Smooth muscle cell (in vitro differentiated cells): ENCODE results near the gene ARFGAP1. TPM values are rescaled to one million over a fixed set of nuclear protein-coding genes. Genes with fewer than 3 reads are reported as not detected.

Experiments used
- DNase-seq: peaks from one replicate; lab custom pipeline; 2025; ENCODE audit not compliant: unreplicated experiment; lab: John Stamatoyannopoulos, UW
- H2AFZ ChIP-seq: fragments of 200-600 bp; sonication (generic); 2 replicates; pipeline ENCODE4 v1.6.0; 2016; ENCODE audit warnings: antibody characterized with exemption, low read depth, mild to moderate bottlenecking
- H3F3A ChIP-seq: fragments of 200-600 bp; sonication (generic); 2 replicates; pipeline ENCODE4 v1.6.0; 2017; ENCODE audit warnings: antibody characterized with exemption, low read depth
- H3K27ac ChIP-seq: fragments of 200-600 bp; sonication (generic); 2 replicates; pipeline ENCODE4 v1.5.1; 2016; ENCODE audit warnings: low read depth, mild to moderate bottlenecking
- H3K27me3 ChIP-seq: fragments of 200-600 bp; sonication (generic); 2 replicates; pipeline ENCODE4 v1.6.1; 2016; ENCODE audit warnings: low read depth, mild to moderate bottlenecking
- H3K36me3 ChIP-seq: fragments of 200-600 bp; sonication (generic); 2 replicates; pipeline ENCODE4 v1.5.1; 2016; ENCODE audit warnings: low read depth
- H3K4me1 ChIP-seq: fragments of 200-600 bp; sonication (generic); 2 replicates; pipeline ENCODE4 v1.5.1; 2016; ENCODE audit warnings: low read depth
- H3K4me2 ChIP-seq: fragments of 200-600 bp; sonication (generic); 2 replicates; pipeline ENCODE4 v1.6.0; 2016; ENCODE audit warnings: mild to moderate bottlenecking
- H3K4me3 ChIP-seq: fragments of 200-600 bp; sonication (generic); 2 replicates; pipeline ENCODE4 v1.5.1; 2016; ENCODE audit warnings: mild to moderate bottlenecking
- H3K79me2 ChIP-seq: fragments of 200-600 bp; sonication (generic); 2 replicates; pipeline ENCODE4 v1.6.0; 2016; ENCODE audit warnings: low read depth, mild to moderate bottlenecking
- H3K9ac ChIP-seq: fragments of 200-600 bp; sonication (generic); 2 replicates; pipeline ENCODE4 v1.6.0; 2016; ENCODE audit warnings: low read depth
- H3K9me3 ChIP-seq: fragments of 200-600 bp; sonication (generic); replicated peaks from 2 replicates; pipeline ENCODE4 v1.5.1; 2016; ENCODE audit warnings: low read depth
- H4K20me1 ChIP-seq: fragments of 200-600 bp; sonication (generic); 2 replicates; pipeline ENCODE4 v1.6.0; 2016; ENCODE audit warnings: low read depth
- CTCF ChIP-seq: fragments of 200-600 bp; sonication (generic); IDR thresholded peaks from 2 replicates; pipeline ENCODE4 v1.5.1; 2017; ENCODE audit warnings: borderline replicate concordance, mild to moderate bottlenecking, antibody characterized with exemption; ENCODE audit not compliant: insufficient read depth, poor library complexity, severe bottlenecking
- WGBS: methylation state at CpG from one replicate; pipeline ENCODE4 v1.1.7; 2016; ENCODE audit warnings: low lambda C conversion rate; 5-methylcytosine and 5-hydroxymethylcytosine counted together
- polyA plus RNA-seq: library from polyadenylated mRNA; unstranded; fragments of >200 nt; fragmentation: Nextera tagmentation; extraction: Ambion mirVana; gene quantifications from 2 replicates; pipeline ENCODE4 v1.2.1, GENCODE V29; 2016
- total RNA-seq: library from RNA; depleted of rRNA; stranded (reverse); fragments of >200 nt; gene quantifications from 2 replicates; pipeline ENCODE4 v1.2.3, GENCODE V29; 2014

ARFGAP1 gene
- total and polyA plus RNA-seq, 2 experiments from 2014 or later: 101 to 169 TPM

GRCh38 chr20:63278661-63279060, 6.0 kb downstream of the ARFGAP1 start:
- Histone ChIP-seq H3K9ac (no peak overlapping the region), H3K27me3 (no peaks in the 10 kb centered on the region), H3K27ac (no peak overlapping the region), H2AFZ (no peak overlapping the region), H3K4me2 (no peak overlapping the region), H3K9me3 (no peaks in the 10 kb centered on the region), H4K20me1 (peaks cover 99% of the 10 kb centered on the region), H3K4me1 (peaks cover 8% of the 10 kb centered on the region), H3K36me3 (peaks cover 3% of the 10 kb centered on the region), H3K79me2 (peaks cover 54% of the 10 kb centered on the region), H3K4me3 (no peak overlapping the region), H3F3A (no peaks in the 10 kb centered on the region)
- WGBS: 96% methylated on average over 16 of the region's 17 CpGs
- DNase-seq: no peak
- TF ChIP-seq CTCF: no peak

GRCh38 chr20:63279931-63280330, 7.3 kb downstream of the ARFGAP1 start:
- Histone ChIP-seq H3K4me1 (no peaks in the 10 kb centered on the region), H3K9me3 (no peaks in the 10 kb centered on the region), H3K27me3 (no peaks in the 10 kb centered on the region), H3F3A (no peaks in the 10 kb centered on the region), H3K9ac (no peak overlapping the region), H3K79me2 (peaks cover 41% of the 10 kb centered on the region), H4K20me1 (peaks cover 99% of the 10 kb centered on the region), H3K27ac (no peak overlapping the region), H3K4me3 (no peak overlapping the region), H3K4me2 (no peak overlapping the region), H2AFZ (no peak overlapping the region), H3K36me3 (peaks cover 3% of the 10 kb centered on the region)
- WGBS: 96% methylated on average over 15 of the region's 15 CpGs
- DNase-seq: no peak
- TF ChIP-seq CTCF: no peak

GRCh38 chr20:63280371-63280770, 7.8 kb downstream of the ARFGAP1 start:
- Histone ChIP-seq H3K9me3 (no peaks in the 10 kb centered on the region), H2AFZ (no peak overlapping the region), H3K36me3 (peaks cover 7% of the 10 kb centered on the region), H4K20me1 (peaks cover 99% of the 10 kb centered on the region), H3K4me2 (no peak overlapping the region), H3K27me3 (no peaks in the 10 kb centered on the region), H3K9ac (no peak overlapping the region), H3K4me1 (no peaks in the 10 kb centered on the region), H3F3A (no peaks in the 10 kb centered on the region), H3K4me3 (no peak overlapping the region), H3K27ac (no peak overlapping the region), H3K79me2 (peaks cover 37% of the 10 kb centered on the region)
- DNase-seq: no peak
- no peak for TF ChIP-seq CTCF
- WGBS: 96% methylated on average over 6 of the region's 6 CpGs

- peaks cover 30% of the 10 kb centered on the region for H3K79me2 ChIP-seq
- no peaks in the 10 kb centered on the region for H3K27me3 ChIP-seq
- no peak for DNase-seq
- no peaks in the 10 kb centered on the region for H3F3A ChIP-seq
- WGBS: 87% methylated on average over 16 of the region's 19 CpGs
- H3K4me3 ChIP-seq: no peak overlapping the region
- H4K20me1 ChIP-seq: peaks cover 99% of the 10 kb centered on the region
- H3K9me3 ChIP-seq: no peaks in the 10 kb centered on the region
- H3K36me3 ChIP-seq: peaks cover 9% of the 10 kb centered on the region
- TF ChIP-seq CTCF: peak; percentile 20
- H3K4me1 ChIP-seq: no peaks in the 10 kb centered on the region
- no peak overlapping the region for H3K27ac ChIP-seq
- H2AFZ ChIP-seq: no peak overlapping the region
- H3K4me2 ChIP-seq: no peak overlapping the region
- H3K9ac ChIP-seq: no peak overlapping the region
Observed at GRCh38 chr20:63280929-63281545, 8.4 kb downstream of the ARFGAP1 start.
